ENCODE measurements around the gene TAS2R31.

The TAS2R31 gene

DNA sequence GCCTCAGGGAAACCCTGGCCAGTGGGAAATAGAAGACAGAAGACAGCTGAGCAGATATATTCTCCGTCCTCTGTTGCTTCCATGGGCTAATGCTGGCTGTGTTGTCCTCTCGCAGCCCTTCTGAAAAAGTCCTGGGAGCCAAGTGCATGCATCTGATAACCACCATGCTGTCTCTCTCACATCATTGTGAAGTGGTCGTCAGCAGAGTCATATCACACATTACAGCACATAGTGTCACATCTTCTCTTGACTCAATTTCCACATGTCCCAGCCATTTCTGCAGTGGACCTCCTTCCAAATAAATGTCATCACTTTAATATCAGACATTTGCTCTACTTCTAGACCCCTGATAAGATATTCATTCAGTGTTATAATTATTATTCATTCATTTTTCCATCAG is 36.9 kb downstream of the TAS2R31 start:
- TF ChIP-seq, protein P1, sequence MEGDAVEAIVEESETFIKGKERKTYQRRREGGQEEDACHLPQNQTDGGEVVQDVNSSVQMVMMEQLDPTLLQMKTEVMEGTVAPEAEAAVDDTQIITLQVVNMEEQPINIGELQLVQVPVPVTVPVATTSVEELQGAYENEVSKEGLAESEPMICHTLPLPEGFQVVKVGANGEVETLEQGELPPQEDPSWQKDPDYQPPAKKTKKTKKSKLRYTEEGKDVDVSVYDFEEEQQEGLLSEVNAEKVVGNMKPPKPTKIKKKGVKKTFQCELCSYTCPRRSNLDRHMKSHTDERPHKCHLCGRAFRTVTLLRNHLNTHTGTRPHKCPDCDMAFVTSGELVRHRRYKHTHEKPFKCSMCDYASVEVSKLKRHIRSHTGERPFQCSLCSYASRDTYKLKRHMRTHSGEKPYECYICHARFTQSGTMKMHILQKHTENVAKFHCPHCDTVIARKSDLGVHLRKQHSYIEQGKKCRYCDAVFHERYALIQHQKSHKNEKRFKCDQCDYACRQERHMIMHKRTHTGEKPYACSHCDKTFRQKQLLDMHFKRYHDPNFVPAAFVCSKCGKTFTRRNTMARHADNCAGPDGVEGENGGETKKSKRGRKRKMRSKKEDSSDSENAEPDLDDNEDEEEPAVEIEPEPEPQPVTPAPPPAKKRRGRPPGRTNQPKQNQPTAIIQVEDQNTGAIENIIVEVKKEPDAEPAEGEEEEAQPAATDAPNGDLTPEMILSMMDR (conservative IDR thresholded peaks at IDR 0.05), result no peak
- TF ChIP-seq ZFX (IDR thresholded peaks at IDR 0.05), result no peak

DNA sequence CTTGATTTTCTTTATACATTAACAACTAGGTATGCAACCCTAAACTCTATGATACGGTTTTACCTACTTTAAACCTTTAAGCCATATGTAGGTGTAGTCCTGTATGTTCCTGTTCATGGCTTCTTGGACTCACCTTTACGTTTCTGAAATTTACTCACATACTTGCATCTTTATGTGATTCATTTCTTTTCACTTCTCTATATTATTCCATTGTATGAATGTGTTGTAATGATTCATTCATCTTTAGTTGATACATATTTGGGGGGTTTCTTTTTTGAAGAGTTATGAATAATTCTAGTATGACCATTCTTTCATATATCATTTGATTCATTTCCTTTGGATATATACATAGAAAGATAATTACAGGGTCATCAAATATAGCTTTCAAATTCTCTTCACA is 42.1 kb downstream of the TAS2R31 start:
- no peak for TF ChIP-seq ZFX (IDR thresholded peaks at IDR 0.05)
- TF ChIP-seq, protein P1 (conservative IDR thresholded peaks at IDR 0.05), result no peak
- H3K27ac ChIP-seq, result no peak overlapping the region

More for the DNA sequence above, 36.9 kb downstream of the TAS2R31 start:
- no peak overlapping the region for H3K27ac ChIP-seq

DNA sequence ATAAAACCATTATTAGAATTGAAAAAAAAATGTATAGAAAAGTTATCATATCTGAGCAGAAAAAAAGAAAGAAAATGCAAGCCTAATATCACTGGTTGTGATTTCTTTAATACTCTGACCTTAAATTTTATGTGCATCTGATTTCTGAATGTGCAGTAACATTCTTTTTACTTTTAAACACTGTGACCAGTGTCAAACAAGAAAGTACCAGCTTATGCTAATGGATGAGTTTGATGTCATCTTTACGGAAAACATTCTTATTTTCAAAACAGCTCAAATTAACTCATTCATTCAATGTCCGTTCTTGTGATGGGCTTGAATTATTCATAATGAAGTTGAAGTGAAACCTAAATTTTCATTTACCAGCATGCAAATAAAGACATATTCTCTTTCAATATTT is 44.4 kb downstream of the TAS2R31 start, which contains the start of gene TAS2R50:
TAS2R50 (minus strand) TSS at position 101 of the 400 bp plus-strand sequence; CDS start at position 49, 52 bp downstream.
- TF ChIP-seq, protein P1 (conservative IDR thresholded peaks at IDR 0.05), result no peak
- TF ChIP-seq ZFX (IDR thresholded peaks at IDR 0.05), result no peak
- no peak within 1 kb of the TSS for H3K27ac ChIP-seq

DNA sequence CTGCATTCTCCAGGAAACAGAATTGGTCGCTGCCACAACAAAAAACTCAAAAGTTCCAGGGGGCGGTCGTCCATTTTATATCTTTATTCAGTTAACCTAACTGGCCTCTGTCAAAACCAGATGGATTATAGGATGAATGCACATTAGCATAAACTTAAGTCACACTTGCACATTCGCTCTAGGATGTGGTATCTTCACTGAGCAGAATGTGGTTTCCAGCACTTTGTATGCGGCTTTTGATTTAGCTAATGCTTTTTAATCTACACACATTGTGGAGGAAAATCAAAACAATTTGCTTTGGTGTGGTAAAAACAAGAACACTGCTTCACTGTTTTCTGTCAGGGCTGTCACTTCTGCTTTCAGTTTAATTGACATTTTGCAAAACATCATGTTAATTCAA is 49.0 kb downstream of the TAS2R31 start:
- TF ChIP-seq, protein P1 (conservative IDR thresholded peaks at IDR 0.05), result no peak
- no peak for TF ChIP-seq ZFX (IDR thresholded peaks at IDR 0.05)

More for the DNA sequence above, 49.0 kb downstream of the TAS2R31 start:
- no peak overlapping the region for H3K27ac ChIP-seq

All from C4-2B (cell line).